B cell (primary cell): ENCODE data around the gene CALD1. TPM values are rescaled to one million over a fixed set of nuclear protein-coding genes. Genes with fewer than 3 reads are reported as not detected.

Experiments
- ATAC-seq: fragments of 200-7000 bp; cut with Tn5 transposase; one replicate; pipeline ENCODE4 v1.10.0; 2021; ENCODE audit warnings: low read depth, mild to moderate bottlenecking, moderate number of reproducible peaks, moderate library complexity
- CTCF ChIA-PET: fragments of 350-600 bp; sonication (Branson Sonifier 250); formaldehyde crosslinking; loops from one replicate; lab custom pipeline; 2021; ENCODE audit warnings: antibody characterized with exemption, inconsistent platforms; lab: Charles Lee
- POLR2A ChIA-PET: fragments of 350-600 bp; sonication (Branson Sonifier 250); formaldehyde crosslinking; loops from one replicate; lab custom pipeline; 2021; ENCODE audit warnings: antibody characterized with exemption; lab: Charles Lee
- DNase-seq: peaks from one replicate; pipeline ENCODE4 v3.0.0; 2013
- H2AFZ ChIP-seq: 2 replicates; pipeline ENCODE4 v1.6.1; 2012; ENCODE audit warnings: mild to moderate bottlenecking, low read depth, low read length; ENCODE audit not compliant: insufficient read depth, poor library complexity, severe bottlenecking
- H3K27ac ChIP-seq, 2 donors: 1 replicate in 1 of 2; 2 replicates in 1 of 2; pipeline ENCODE4 v1.5.1; 2012 to 2013; ENCODE audit warnings: low read length in 2 of 2, mild to moderate bottlenecking in 2 of 2, moderate library complexity in 1 of 2
- H3K27me3 ChIP-seq, 4 experiments: fragments of 200-600 bp in 1 of 4; sonication (generic) in 1 of 4; replicated peaks in 1 of 4; 1 replicate in 2 of 4; 2 replicates in 2 of 4; pipeline versions ENCODE4 v1.6.1 to v1.7.0; 2013 to 2016; ENCODE audit warnings: low read length in 3 of 4, mild to moderate bottlenecking in 2 of 4, mixed read lengths in 1 of 4, moderate library complexity in 1 of 4; ENCODE audit not compliant: insufficient read depth in 4 of 4, control insufficient read depth in 3 of 4; ENCODE audit errors: control extremely low read depth in 1 of 4
- H3K36me3 ChIP-seq, 2 experiments: replicated peaks in 1 of 2; 1 replicate in 1 of 2; 2 replicates in 1 of 2; pipeline versions ENCODE4 v1.6.1 to v1.7.1; 2013; ENCODE audit warnings: low read length in 1 of 2; ENCODE audit not compliant: insufficient read depth in 2 of 2, control insufficient read depth in 1 of 2; ENCODE audit errors: control extremely low read depth in 1 of 2, extremely low read depth in 1 of 2
- H3K4me1 ChIP-seq, 2 donors: fragments of 200-600 bp in 1 of 2; sonication (generic) in 1 of 2; 1 replicate in 1 of 2; 2 replicates in 1 of 2; pipeline versions ENCODE4 v1.5.1 to v1.6.1; 2013 to 2017; ENCODE audit warnings: low read length in 2 of 2; ENCODE audit not compliant: control insufficient read depth in 2 of 2, insufficient read depth in 2 of 2
- H3K4me2 ChIP-seq: replicated peaks from 2 replicates; pipeline ENCODE3; 2012; ENCODE audit warnings: mild to moderate bottlenecking, low read depth, low read length; ENCODE audit not compliant: poor library complexity, severe bottlenecking
- H3K4me3 ChIP-seq, 5 experiments: fragments of 200-600 bp in 1 of 5; sonication (generic) in 1 of 5; 1 replicate in 3 of 5; 2 replicates in 2 of 5; pipeline versions ENCODE4 v1.5.1 to v1.7.0; 2011 to 2016; ENCODE audit warnings: low read length in 4 of 5, mild to moderate bottlenecking in 4 of 5, low read depth in 2 of 5, control low read depth in 1 of 5, moderate library complexity in 1 of 5; ENCODE audit not compliant: insufficient read depth in 1 of 5; ENCODE audit errors: control extremely low read depth in 1 of 5, extremely low read depth in 1 of 5
- H3K79me2 ChIP-seq: fragments of 200-600 bp; sonication (generic); one replicate; pipeline ENCODE4 v1.6.0; 2016; ENCODE audit warnings: low read length; ENCODE audit not compliant: control insufficient read depth, insufficient read depth
- H3K9ac ChIP-seq: fragments of 200-600 bp; sonication (generic); 2 replicates; pipeline ENCODE4 v1.6.1; 2017; ENCODE audit warnings: mild to moderate bottlenecking, low read length, moderate library complexity
- H3K9me3 ChIP-seq, 3 donors: one replicate each; pipeline versions ENCODE4 v1.6.1 to v1.7.1; 2013; ENCODE audit warnings: low read length in 2 of 3; ENCODE audit not compliant: control insufficient read depth in 2 of 3, insufficient read depth in 1 of 3; ENCODE audit errors: control extremely low read depth in 1 of 3
- H4K20me1 ChIP-seq: 2 replicates; pipeline ENCODE4 v1.6.0; 2012; ENCODE audit warnings: mild to moderate bottlenecking, low read length; ENCODE audit not compliant: insufficient read depth, control insufficient read depth, poor library complexity, severe bottlenecking
- H3K27ac Mint-ChIP-seq: one replicate; pipeline ENCODE4 v1.8.0; 2021; ENCODE audit warnings: mixed read lengths
- H3K27me3 Mint-ChIP-seq: one replicate; pipeline ENCODE4 v1.8.0; 2021; ENCODE audit warnings: mixed read lengths
- H3K4me1 Mint-ChIP-seq: one replicate; pipeline ENCODE4 v1.8.0; 2021; ENCODE audit warnings: mixed read lengths
- H3K4me3 Mint-ChIP-seq: one replicate; pipeline ENCODE4 v1.8.0; 2021; ENCODE audit warnings: mixed read lengths
- H3K9me3 Mint-ChIP-seq: one replicate; pipeline ENCODE4 v1.8.0; 2022; ENCODE audit warnings: mixed read lengths; ENCODE audit not compliant: insufficient read depth
- CTCF ChIP-seq: fragments of 200-600 bp; IDR thresholded peaks from one replicate; pipeline ENCODE4 v1.8.0; 2022; ENCODE audit warnings: antibody characterized with exemption, mild to moderate bottlenecking
- EZH2 ChIP-seq: IDR thresholded peaks from 2 replicates; pipeline ENCODE4 v1.6.1; 2012; ENCODE audit warnings: borderline replicate concordance, low read depth, mild to moderate bottlenecking, moderate library complexity, low read length; ENCODE audit not compliant: insufficient read depth, poor library complexity, severe bottlenecking
- WGBS: methylation state at CpG from one replicate; pipeline ENCODE4 v1.1.5; 2013; ENCODE audit warnings: missing lambda C conversion rate; ENCODE audit not compliant: insufficient coverage; 5-methylcytosine and 5-hydroxymethylcytosine counted together
- intact Hi-C: fragments of 100-400 bp; cut with micrococcal nuclease; formaldehyde crosslinking; loops from one replicate; pipeline ENCODE4 v1.10.0; 2022
- polyA plus RNA-seq: library from polyadenylated mRNA; depleted of rRNA; stranded (reverse); fragments of >200 nt; gene quantifications from 2 replicates; pipeline ENCODE4 v1.2.3, GENCODE V29; 2012
- total RNA-seq, 2 donors: library from RNA; stranded (reverse); fragments of 120-200 nt in 1 of 2; gene quantifications; 1 replicate in 1 of 2; 2 replicates in 1 of 2; pipeline versions ENCODE4 v1.2.3 to v1.2.4, GENCODE V29; 2013 to 2022

CALD1 gene
- total and polyA plus RNA-seq, 2 donors (not counting 1 experiment from before 2014, with no cell fraction given) = 0.18 to 0.69 TPM

GRCh38 chr7:134919240-134919641, 139.8 kb downstream of the CALD1 start:
- H4K20me1 ChIP-seq = no peaks in the 10 kb centered on the region
- no peak overlapping the region for H2AFZ ChIP-seq
- no peak overlapping the region for H3K27ac ChIP-seq
- TF ChIP-seq CTCF (no peak), EZH2 (no peak)
- intact Hi-C loops = no loop called here
- Mint-ChIP-seq H3K4me3 (no peak overlapping the region), H3K9me3 (no peaks in the 10 kb centered on the region), H3K4me1 (no peaks in the 10 kb centered on the region), H3K27me3 (no peaks in the 10 kb centered on the region), H3K27ac (no peak overlapping the region)
- no peak for DNase-seq
- no peaks in the 10 kb centered on the region for H3K4me1 ChIP-seq
- H3K36me3 ChIP-seq = no peaks in the 10 kb centered on the region
- H3K9me3 ChIP-seq = no peaks in the 10 kb centered on the region
- no peak overlapping the region for H3K4me3 ChIP-seq
- ChIA-PET POLR2A (no interaction called here), CTCF (no interaction called here)
- no peak overlapping the region for H3K4me2 ChIP-seq
- no peaks in the 10 kb centered on the region for H3K27me3 ChIP-seq
- no peak overlapping the region for H3K9ac ChIP-seq
- no peak for ATAC-seq
- H3K79me2 ChIP-seq = no peaks in the 10 kb centered on the region

GRCh38 chr7:134920026-134920753, 140.8 kb downstream of the CALD1 start:
- Histone ChIP-seq H3K4me1 (no peaks in the 10 kb centered on the region), H3K9me3 (no peaks in the 10 kb centered on the region), H3K36me3 (no peaks in the 10 kb centered on the region), H3K9ac (no peak overlapping the region), H3K27ac (no peak overlapping the region), H2AFZ (no peak overlapping the region), H3K4me3 (no peak overlapping the region), H4K20me1 (no peaks in the 10 kb centered on the region), H3K27me3 (no peaks in the 10 kb centered on the region), H3K4me2 (no peak overlapping the region), H3K79me2 (no peaks in the 10 kb centered on the region)
- Mint-ChIP-seq H3K27me3 (no peaks in the 10 kb centered on the region), H3K9me3 (no peaks in the 10 kb centered on the region), H3K27ac (no peak overlapping the region), H3K4me1 (no peaks in the 10 kb centered on the region), H3K4me3 (no peak overlapping the region)
- no peak for DNase-seq
- TF ChIP-seq EZH2 = no peak
- no peak for TF ChIP-seq CTCF
- CTCF ChIA-PET = no interaction called here
- intact Hi-C loops = no loop called here
- POLR2A ChIA-PET = no interaction called here
- WGBS = 100% methylated on average over 1 of the region's 2 CpGs
- ATAC-seq = no peak
